Pulmonary artery endothelial cell (primary cell): Measurements from ENCODE around the gene ENTPD6. TPM values are rescaled to one million over a fixed set of nuclear protein-coding genes. Genes with fewer than 3 reads are reported as not detected.
"Not testable (repeated sequence)": the region's sequence is repeated elsewhere in the genome, so short reads cannot be mapped to it uniquely, and the experiment has no call there.

Experiments used
- DNase-seq: peaks from one replicate; pipeline ENCODE4 v3.0.0-alpha.2; 2011; ENCODE audit warnings: low read depth, low spot score
- total RNA-seq: library from RNA; depleted of rRNA; stranded (reverse); fragments of >200 nt; gene quantifications from 2 replicates; pipeline ENCODE4 v1.2.3, GENCODE V29; 2014

The ENTPD6 gene
- total RNA-seq: 56.3 and 68.0 TPM in 2 replicates

- peak; percentile 36 for DNase-seq
Measured at GRCh38 chr20:25195014-25195961, at the start of gene ENTPD6. Gene ENTPD6 (plus strand): TSS chr20:25195712. CDS start chr20:25206537, 10,825 bp downstream.

DNA sequence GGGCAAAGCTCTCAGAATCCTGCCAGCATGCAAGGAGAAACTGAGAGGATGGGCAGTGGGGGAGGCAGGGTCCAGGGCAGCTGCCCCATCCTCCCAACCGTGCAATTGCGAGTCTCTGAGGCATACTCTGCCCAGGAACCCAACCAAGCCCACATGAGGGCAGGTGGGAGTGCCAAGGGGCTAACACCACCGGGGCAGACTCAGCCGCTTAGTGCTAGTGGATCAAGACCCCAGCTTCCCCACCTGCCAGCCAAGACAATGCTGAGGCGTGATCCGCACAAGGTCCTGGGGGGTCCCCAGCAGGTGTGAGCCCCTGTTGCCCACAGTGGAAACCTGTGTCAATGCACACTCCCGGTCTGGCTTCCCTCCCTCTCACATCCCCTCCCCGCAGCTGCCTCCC, 48.5 kb upstream of the ENTPD6 start:
- DNase-seq: no peak

DNA sequence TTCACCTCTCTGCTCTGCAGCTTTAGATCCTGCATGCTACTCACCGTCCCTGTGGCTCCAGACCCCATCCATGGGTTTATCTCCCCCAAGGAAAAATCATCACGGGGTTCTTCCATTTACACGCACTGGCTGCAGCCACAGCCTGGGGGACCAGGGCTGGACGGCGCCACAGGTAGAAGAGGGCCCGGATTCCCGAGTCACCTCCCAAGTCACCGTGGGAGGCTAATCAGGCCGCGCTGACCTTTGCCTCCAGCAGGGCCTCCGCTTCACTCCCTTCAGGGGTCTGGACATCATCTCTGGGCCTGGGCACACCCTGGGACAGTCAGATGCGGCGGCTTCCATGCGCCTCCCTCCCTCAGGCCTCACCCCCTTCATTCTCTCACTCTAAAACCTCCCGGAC, 47.8 kb upstream of the ENTPD6 start:
- DNase-seq: no peak

DNA sequence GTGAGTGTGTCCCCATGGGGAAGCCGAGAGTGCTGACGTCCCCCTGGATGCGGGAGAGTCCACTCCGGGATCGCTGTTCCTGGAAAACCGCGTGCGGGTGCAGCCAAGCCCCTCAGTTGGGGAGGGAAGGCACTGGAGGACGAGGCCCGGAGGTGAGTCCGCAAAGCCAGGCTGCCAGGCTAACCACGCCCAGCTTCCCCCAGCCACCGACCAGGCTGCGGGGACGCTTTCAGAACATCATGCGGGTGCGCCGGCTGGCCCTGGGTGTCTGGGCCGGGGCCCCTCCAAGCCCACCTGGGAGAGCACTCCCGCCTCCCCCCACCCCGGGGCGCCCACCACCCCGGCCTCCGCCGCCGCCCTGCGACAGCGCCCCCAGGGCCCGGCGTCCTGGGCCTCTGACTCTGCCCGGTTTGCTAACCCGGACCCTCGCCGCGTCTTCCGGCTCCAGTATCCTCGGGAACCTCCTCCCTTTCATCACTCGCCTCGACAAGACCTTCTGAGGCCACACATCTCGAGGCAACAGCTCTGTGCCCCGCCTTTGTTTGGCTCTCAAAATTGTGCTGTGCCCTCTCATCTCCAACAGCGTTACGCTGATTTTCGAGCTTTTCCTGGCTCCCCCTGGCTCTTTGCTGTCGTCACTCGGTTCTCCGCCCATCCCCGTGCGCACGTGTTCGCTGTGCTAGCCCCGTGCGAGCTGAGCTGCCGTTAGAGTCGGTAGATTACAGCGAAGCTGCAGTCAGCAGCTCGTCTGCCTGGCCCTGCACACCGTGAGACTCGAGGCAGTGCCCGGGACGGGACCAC, 47.1 kb upstream of the ENTPD6 start:
- no peak for DNase-seq

- no peak for DNase-seq
Measured at GRCh38 chr20:25148982-25149846, 46.3 kb upstream of the ENTPD6 start.

- no peak for DNase-seq
Measured at GRCh38 chr20:25150016-25150415, 45.5 kb upstream of the ENTPD6 start.

- no peak for DNase-seq
Measured at GRCh38 chr20:25158043-25158442, 37.5 kb upstream of the ENTPD6 start.

DNA sequence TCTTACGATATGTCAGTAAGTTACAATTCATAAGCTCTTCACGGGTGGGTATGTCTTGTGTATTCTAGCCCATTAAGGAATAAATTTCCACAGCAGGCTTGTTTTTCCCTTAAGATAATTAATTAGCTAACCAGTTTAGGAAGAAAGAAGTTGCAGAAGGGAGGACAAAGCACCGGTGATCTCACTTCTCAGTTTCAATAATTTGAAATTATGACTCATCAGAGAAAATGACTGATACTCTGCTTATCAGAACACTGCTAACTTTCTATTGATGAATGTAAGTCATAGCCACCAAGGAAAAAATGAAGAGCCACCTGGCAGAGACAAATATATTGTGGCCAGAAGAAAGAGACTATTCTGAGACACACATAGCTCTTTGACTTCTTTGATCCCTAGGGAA, 35.0 kb upstream of the ENTPD6 start:
- no peak for DNase-seq

DNA sequence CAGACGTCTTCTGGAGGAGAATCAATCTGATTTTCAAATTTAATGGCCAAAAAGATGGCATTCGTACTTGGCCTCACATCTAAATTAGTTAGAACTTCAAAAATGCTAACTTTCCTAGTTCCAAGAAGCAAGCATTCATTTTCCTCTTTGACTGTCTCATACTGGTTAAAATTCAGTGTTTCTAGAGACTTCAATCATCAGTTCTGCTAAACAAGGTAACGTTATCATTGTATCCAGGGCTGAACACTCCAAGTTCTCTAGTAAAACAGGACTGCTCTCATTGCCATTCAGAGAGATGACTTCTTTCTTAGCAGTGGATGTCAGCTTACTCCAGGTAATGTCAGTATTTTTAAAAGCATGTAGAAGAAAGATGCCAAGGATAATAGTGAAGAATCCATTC, 34.6 kb upstream of the ENTPD6 start:
- DNase-seq: no peak

DNA sequence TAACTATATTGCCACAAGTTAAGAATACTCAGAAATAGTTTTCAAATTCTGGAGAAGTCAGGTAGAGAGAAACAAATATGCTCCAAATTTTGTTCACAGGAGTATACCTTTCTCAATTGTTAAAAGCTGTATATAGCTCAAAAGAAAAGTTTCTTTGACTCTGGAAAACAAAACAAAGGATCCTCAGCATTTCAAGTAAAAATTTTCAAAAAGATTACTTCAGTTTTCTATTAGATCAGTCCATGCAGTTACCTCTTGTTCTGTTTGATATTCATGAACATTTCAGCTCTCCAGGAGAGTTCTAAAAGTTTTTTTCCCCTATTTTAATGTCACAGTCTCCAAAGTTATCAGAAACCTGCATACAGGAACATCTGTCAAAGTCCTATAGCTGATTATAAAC, 30.4 kb upstream of the ENTPD6 start:
- DNase-seq: no peak

DNA sequence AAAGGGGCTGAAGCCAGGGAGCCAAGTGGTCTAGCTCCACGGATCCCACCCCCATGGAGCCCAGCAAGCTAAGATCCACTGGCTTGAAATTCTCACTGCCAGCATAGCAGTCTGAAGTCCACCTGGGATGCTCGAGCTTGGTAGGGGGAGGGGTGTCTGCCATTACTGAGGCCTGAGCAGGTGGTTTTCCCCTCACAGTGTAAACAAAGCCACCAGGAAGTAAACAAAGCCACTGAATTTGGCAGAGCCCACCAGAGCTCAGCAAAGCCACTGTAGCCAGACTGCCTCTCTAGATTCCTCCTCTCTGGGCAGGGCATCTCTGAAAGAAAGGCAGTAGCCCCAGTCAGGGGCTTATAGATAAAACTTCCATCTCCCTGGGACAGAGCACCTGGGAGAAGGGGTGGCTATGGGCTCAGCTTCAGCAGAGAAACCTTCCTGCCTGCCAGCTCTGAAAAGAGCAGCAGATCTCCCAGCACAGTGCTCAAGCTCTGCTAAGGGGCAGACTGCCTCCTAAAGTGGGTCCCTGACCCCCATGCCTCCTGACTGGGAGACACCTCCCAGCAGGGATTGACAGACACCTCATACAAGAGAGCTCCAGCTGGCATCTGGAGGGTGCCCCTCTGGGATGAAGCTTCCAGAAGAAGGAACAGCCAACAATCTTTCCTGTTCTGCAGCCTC, 29.3 kb upstream of the ENTPD6 start:
- not testable (repeated sequence) for DNase-seq

- no peak for DNase-seq
Measured at GRCh38 chr20:25173321-25173720, 22.2 kb upstream of the ENTPD6 start.

- DNase-seq: no peak
Measured at GRCh38 chr20:25173886-25174308, 21.6 kb upstream of the ENTPD6 start.

- DNase-seq: no peak
Measured at GRCh38 chr20:25176184-25176583, 19.3 kb upstream of the ENTPD6 start.

- DNase-seq: no peak
Measured at GRCh38 chr20:25177890-25178321, 17.6 kb upstream of the ENTPD6 start.

- peak; percentile 19 for DNase-seq
Measured at GRCh38 chr20:25178563-25179438, 16.7 kb upstream of the ENTPD6 start.

DNA sequence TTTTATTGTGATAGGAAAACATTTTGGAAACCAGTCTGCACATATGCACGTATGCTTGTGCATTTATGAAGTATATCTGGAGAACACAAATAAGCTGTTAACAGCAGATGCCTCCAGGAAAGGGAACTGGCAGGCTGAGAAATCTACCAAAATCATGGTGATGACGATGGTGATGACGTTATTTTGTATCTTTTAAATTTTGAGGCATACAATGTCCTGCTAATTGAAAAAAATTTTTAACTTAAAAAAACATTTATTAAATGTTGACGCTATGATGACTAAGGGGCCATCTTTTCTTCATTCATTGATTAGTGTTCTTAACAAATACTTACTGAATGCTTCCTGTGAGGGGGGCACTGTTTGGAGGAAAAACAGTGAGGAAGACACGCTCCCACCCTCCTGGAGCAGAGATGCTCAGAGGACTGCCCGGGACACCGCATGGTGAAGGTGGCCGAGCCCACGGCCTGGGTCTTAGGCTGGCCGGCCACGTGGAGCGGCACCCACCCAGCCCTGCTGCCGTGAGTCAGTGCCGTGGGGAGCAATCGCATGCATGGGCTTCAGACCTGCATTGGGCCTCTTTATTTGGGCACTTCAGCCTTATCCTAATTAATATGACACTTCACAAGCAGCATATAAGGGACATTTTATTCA, 15.9 kb upstream of the ENTPD6 start:
- no peak for DNase-seq

DNA sequence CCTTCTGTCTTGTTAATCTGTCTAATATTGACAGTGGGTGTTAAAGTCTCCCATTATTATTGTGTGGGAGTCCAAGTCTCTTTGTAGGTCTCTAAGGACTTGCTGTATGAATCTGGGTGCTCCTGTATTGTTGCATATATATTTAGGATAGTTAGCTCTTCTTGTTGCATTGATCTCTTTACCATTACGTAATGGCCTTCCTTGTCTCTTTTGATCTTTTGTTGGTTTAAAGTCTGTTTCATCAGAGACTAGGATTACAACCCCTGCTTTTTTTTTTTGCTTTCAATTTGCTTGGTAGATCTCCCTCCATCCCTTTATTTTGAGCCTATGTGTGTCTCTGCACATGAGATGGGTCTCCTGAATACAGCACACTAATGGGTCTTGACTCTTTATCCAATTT, 11.1 kb upstream of the ENTPD6 start:
- DNase-seq: not testable (repeated sequence)

- no peak for DNase-seq
Measured at GRCh38 chr20:25187220-25187619, 8.3 kb upstream of the ENTPD6 start.
